Testis (tissue), 2 donors: ENCODE results near the gene SETD3.

Experiments
- POLR2A ChIP-seq: fragments of 450-650 bp; IDR thresholded peaks from one replicate; pipeline ENCODE4 v1.6.1; 2017; ENCODE audit warnings: antibody characterized with exemption, mild to moderate bottlenecking, moderate library complexity
- TF ChIP-seq, protein P1 (sequence below), 3 experiments: fragments of 450-650 bp in 2 of 3; fragments of 200-600 bp in 1 of 3; sonication (generic) in 1 of 3; IDR thresholded peaks; one replicate each; pipeline ENCODE4 v1.5.1; 2016 to 2019; ENCODE audit warnings: antibody characterized with exemption in 3 of 3, mild to moderate bottlenecking in 2 of 3, moderate library complexity in 1 of 3

DNA sequence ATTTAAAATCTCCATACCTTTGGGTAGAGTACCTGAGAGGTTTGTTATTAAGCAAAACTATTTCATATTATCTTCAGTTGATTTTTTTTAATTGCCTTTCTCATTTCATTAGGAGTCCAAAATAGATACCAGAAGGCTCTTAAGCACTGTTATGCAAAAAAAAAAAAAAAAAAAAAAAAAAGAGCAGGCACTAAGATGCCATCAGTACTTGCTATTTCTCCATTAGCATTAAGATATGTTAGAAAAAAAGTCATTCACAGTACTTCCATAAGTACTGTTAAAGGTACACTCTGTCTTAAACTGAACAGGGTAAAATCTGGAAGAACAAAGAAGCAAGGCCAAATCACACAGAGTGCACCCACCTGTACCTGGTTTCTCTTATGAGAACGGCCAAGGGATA is 57.2 kb downstream of the SETD3 start:
- TF ChIP-seq, protein P1, sequence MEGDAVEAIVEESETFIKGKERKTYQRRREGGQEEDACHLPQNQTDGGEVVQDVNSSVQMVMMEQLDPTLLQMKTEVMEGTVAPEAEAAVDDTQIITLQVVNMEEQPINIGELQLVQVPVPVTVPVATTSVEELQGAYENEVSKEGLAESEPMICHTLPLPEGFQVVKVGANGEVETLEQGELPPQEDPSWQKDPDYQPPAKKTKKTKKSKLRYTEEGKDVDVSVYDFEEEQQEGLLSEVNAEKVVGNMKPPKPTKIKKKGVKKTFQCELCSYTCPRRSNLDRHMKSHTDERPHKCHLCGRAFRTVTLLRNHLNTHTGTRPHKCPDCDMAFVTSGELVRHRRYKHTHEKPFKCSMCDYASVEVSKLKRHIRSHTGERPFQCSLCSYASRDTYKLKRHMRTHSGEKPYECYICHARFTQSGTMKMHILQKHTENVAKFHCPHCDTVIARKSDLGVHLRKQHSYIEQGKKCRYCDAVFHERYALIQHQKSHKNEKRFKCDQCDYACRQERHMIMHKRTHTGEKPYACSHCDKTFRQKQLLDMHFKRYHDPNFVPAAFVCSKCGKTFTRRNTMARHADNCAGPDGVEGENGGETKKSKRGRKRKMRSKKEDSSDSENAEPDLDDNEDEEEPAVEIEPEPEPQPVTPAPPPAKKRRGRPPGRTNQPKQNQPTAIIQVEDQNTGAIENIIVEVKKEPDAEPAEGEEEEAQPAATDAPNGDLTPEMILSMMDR (IDR thresholded peaks at IDR 0.05): no peak
- no peak for TF ChIP-seq POLR2A
